Motor neuron (in vitro differentiated cells): ENCODE measurements around the gene TUBB2B. TPM values are rescaled to one million over a fixed set of nuclear protein-coding genes. Genes with fewer than 3 reads are reported as not detected.
A peak's percentile ranks its signal among the peaks of the same experiment; 100 is the strongest.

Source experiments
- ATAC-seq, 8 experiments: fragments of 200-7000 bp; cut with Tn5 transposase; replicated peaks in 6 of 8; 2 replicates each; pipeline ENCODE4 v1.8.0; 2021; ENCODE audit warnings: mild to moderate bottlenecking in 8 of 8, moderate library complexity in 8 of 8
- H3K27ac ChIP-seq, 2 donors: fragments of 250-450 bp; sonication (Bioruptor Pico); 2 replicates each; pipeline ENCODE4 v1.9.0; 2021; ENCODE audit warnings: antibody characterized with exemption in 2 of 2, mild to moderate bottlenecking in 2 of 2, moderate library complexity in 1 of 2
- H3K4me1 ChIP-seq, 2 donors: fragments of 250-450 bp; sonication (Bioruptor Pico); replicated peaks in 1 of 2; 2 replicates each; pipeline ENCODE4 v1.6.1; 2021; ENCODE audit warnings: antibody characterized with exemption in 2 of 2, mild to moderate bottlenecking in 2 of 2, moderate library complexity in 1 of 2
- H3K4me3 ChIP-seq, 5 donors: fragments of 250-450 bp; sonication (Bioruptor Pico); 2 replicates each; pipeline ENCODE4 v1.9.0; 2021; ENCODE audit warnings: antibody characterized with exemption in 5 of 5, mild to moderate bottlenecking in 5 of 5, moderate library complexity in 4 of 5
- WGBS, 10 experiments: fragments of 450-650 bp; shearing (Covaris generic); methylation state at CpG; one replicate each; pipeline ENCODE4 v1.0.0; 2022; 5-methylcytosine and 5-hydroxymethylcytosine counted together
- in situ Hi-C, 9 experiments: fragments of 400-800 bp; cut with MboI; loops; one replicate each; pipeline ENCODE4 v1.15.0; 2021; ENCODE audit warnings: low sequenced_read_pairs in 9 of 9, low pct_unique_long_range_greater_than_20kb in 2 of 9; ENCODE audit not compliant: unreplicated experiment in 9 of 9
- total RNA-seq, 8 experiments: library from RNA; unstranded; fragments of 300-600 nt; gene quantifications; 2 replicates each; pipeline versions ENCODE4 v1.2.3 to v1.2.4, GENCODE V29; 2022

Gene TUBB2B
- total RNA-seq, 8 experiments from 2014 or later = 12.0 to 1,628 (median 1,082) TPM

GRCh38 chr6:3214898-3215297 is 12.6 kb downstream of the TUBB2B start:
- ATAC-seq = no peak
- in situ Hi-C loops = no loop called here
- WGBS, 10 experiments = 17 to 82% (median 67%) methylated on average over 1 to 3 of the region's 3 CpGs
- H3K4me1 ChIP-seq = no peaks in the 10 kb centered on the region
- no peak overlapping the region for H3K4me3 ChIP-seq
- H3K27ac ChIP-seq = no peak overlapping the region

GRCh38 chr6:3213334-3213695 is 14.1 kb downstream of the TUBB2B start:
- H3K27ac ChIP-seq = no peak overlapping the region
- no peak for ATAC-seq
- H3K4me1 ChIP-seq = peaks cover 11 to 13% of the 10 kb centered on the region in 2 donors
- H3K4me3 ChIP-seq = no peak overlapping the region
- 41 to 100% (median 85%) methylated on average over 1 to 2 of the region's 2 CpGs for WGBS, 10 experiments
- in situ Hi-C loops = no loop called here

- in situ Hi-C loops = no loop called here
- H3K4me1 ChIP-seq = peaks cover 14 to 15% of the 10 kb centered on the region in 2 donors
- H3K27ac ChIP-seq = no peak overlapping the region
- ATAC-seq = no peak
- no peak overlapping the region for H3K4me3 ChIP-seq
- 72 to 100% (median 98%) methylated on average over 1 to 6 of the region's 6 CpGs; no CpG with 5 or more reads in 5 of the 10 experiments for WGBS, 10 experiments
Observed at GRCh38 chr6:3212261-3212660, 15.2 kb downstream of the TUBB2B start.

GRCh38 chr6:3211681-3212080 is 15.8 kb downstream of the TUBB2B start:
- peaks cover 14 to 15% of the 10 kb centered on the region in 2 donors for H3K4me1 ChIP-seq
- no peak overlapping the region for H3K4me3 ChIP-seq
- WGBS, 10 experiments = 0 to 100% (median 80%) methylated on average over 1 to 2 of the region's 5 CpGs; no CpG with 5 or more reads in 5 of the 10 experiments
- ATAC-seq = peak in 1 of 8 experiments; percentile 5
- H3K27ac ChIP-seq = no peak overlapping the region
- in situ Hi-C loops = no loop called here

GRCh38 chr6:3210024-3210610 is 17.3 kb downstream of the TUBB2B start:
- no peak overlapping the region for H3K27ac ChIP-seq
- peaks cover 14 to 15% of the 10 kb centered on the region in 2 donors for H3K4me1 ChIP-seq
- in situ Hi-C loops = no loop called here
- H3K4me3 ChIP-seq = no peak overlapping the region
- ATAC-seq = no peak
- WGBS, 10 experiments = 33 to 100% (median 95%) methylated on average over 1 to 9 of the region's 9 CpGs; no CpG with 5 or more reads in 2 of the 10 experiments

GRCh38 chr6:3209114-3210023 is 18.1 kb downstream of the TUBB2B start:
- ATAC-seq = peak; percentile 70 to 98 (median 98)
- in situ Hi-C loops = no loop called here
- H3K4me3 ChIP-seq = no peak overlapping the region
- peak overlapping the region; percentile 14 to 16 for H3K27ac ChIP-seq
- WGBS, 10 experiments = 0 to 100% (median 49%) methylated on average over 1 to 13 of the region's 17 CpGs
- H3K4me1 ChIP-seq = peaks cover 14 to 15% of the 10 kb centered on the region in 2 donors

GRCh38 chr6:3208775-3209113 is 18.7 kb downstream of the TUBB2B start:
- ATAC-seq = peak in 5 of 8 experiments; percentile 21 to 33 (median 27)
- peak overlapping the region; percentile 9 to 16 for H3K27ac ChIP-seq
- H3K4me1 ChIP-seq = peaks cover 14 to 15% of the 10 kb centered on the region in 2 donors
- in situ Hi-C loops = no loop called here
- 0% methylated on average over 1 of the region's 1 CpG; no CpG with 5 or more reads in 9 of the 10 experiments for WGBS, 10 experiments
- no peak overlapping the region for H3K4me3 ChIP-seq

GRCh38 chr6:3208098-3208774 is 19.2 kb downstream of the TUBB2B start:
- ATAC-seq = peak; percentile 14 to 69 (median 29)
- H3K4me1 ChIP-seq = peaks cover 14 to 15% of the 10 kb centered on the region in 2 donors
- in situ Hi-C loops = no loop called here
- H3K27ac ChIP-seq = peak overlapping the region in 1 of 2 donors; percentile 16
- 1 to 89% (median 51%) methylated on average over 3 to 12 of the region's 14 CpGs for WGBS, 10 experiments
- H3K4me3 ChIP-seq = no peak overlapping the region

- WGBS, 10 experiments = 66 to 94% (median 86%) methylated on average over 2 to 7 of the region's 7 CpGs; no CpG with 5 or more reads in 2 of the 10 experiments
- in situ Hi-C loops = no loop called here
- no peak for ATAC-seq
Observed at GRCh38 chr6:3206339-3207015, 21.0 kb downstream of the TUBB2B start.

GRCh38 chr6:3205913-3206312 is 21.5 kb downstream of the TUBB2B start:
- in situ Hi-C loops = no loop called here
- WGBS, 10 experiments = 0 to 100% (median 84%) methylated on average over 1 to 4 of the region's 4 CpGs; no CpG with 5 or more reads in 2 of the 10 experiments
- H3K4me1 ChIP-seq = peaks cover 14 to 15% of the 10 kb centered on the region in 2 donors
- peak in 3 of 8 experiments; percentile 21 to 64 (median 59) for ATAC-seq
- H3K4me3 ChIP-seq = no peak overlapping the region
- no peak overlapping the region for H3K27ac ChIP-seq

More at GRCh38 chr6:3206339-3207015, 21.0 kb downstream of the TUBB2B start:
- no peak overlapping the region for H3K27ac ChIP-seq
- no peak overlapping the region for H3K4me3 ChIP-seq
- peaks cover 14 to 15% of the 10 kb centered on the region in 2 donors for H3K4me1 ChIP-seq

- no peak overlapping the region for H3K4me3 ChIP-seq
- in situ Hi-C loops = no loop called here
- no peak overlapping the region for H3K27ac ChIP-seq
- peaks cover 14 to 15% of the 10 kb centered on the region in 2 donors for H3K4me1 ChIP-seq
- no peak for ATAC-seq
- 78 to 100% (median 90%) methylated on average over 1 to 6 of the region's 6 CpGs; no CpG with 5 or more reads in 2 of the 10 experiments for WGBS, 10 experiments
Observed at GRCh38 chr6:3204921-3205320, 22.5 kb downstream of the TUBB2B start.

- in situ Hi-C loops = no loop called here
- no peak overlapping the region for H3K4me3 ChIP-seq
- no peak overlapping the region for H3K27ac ChIP-seq
- 27 to 88% (median 71%) methylated on average over 3 to 7 of the region's 7 CpGs for WGBS, 10 experiments
- H3K4me1 ChIP-seq = peaks cover under 1% of the 10 kb centered on the region in 2 donors
- ATAC-seq = no peak
Observed at GRCh38 chr6:3202999-3203696, 24.3 kb downstream of the TUBB2B start.
